Endothelial cell of umbilical vein (primary cell): Measurements from ENCODE around the gene SCAMP5. TPM values are rescaled to one million over a fixed set of nuclear protein-coding genes. Genes with fewer than 3 reads are reported as not detected.

Experiments used
- BruUV-seq: library from RNA; stranded (reverse); fragments of 400-500 nt; replicated peaks from 2 replicates; lab custom pipeline; 2021; lab: Mats Ljungman, UMichigan
- CTCF ChIA-PET: fragments of 300-600, 350-600 bp; sonication (Branson Sonifier 250); formaldehyde crosslinking; loops from one replicate; lab custom pipeline; 2021; ENCODE audit warnings: antibody characterized with exemption, inconsistent platforms; lab: Charles Lee
- POLR2A ChIA-PET: fragments of 300-600, 350-600 bp; sonication (Branson Sonifier 250); formaldehyde crosslinking; loops from one replicate; lab custom pipeline; 2021; ENCODE audit warnings: antibody characterized with exemption, inconsistent platforms; lab: Charles Lee
- DNase-seq: peaks from one replicate; pipeline ENCODE4 v3.0.0-alpha.2; 2011; ENCODE audit warnings: low read depth, low spot score
- FAIRE-seq: peaks from 2 replicates; lab custom pipeline; 2011; peaks lifted over from hg19 to GRCh38; lab: Jason Lieb, UNC
- H2AFZ ChIP-seq: 2 replicates; pipeline ENCODE4 v1.6.0; 2012; ENCODE audit warnings: low read depth, low read length, control low read depth, inconsistent platforms
- H3K27ac ChIP-seq: 2 replicates; pipeline ENCODE4 v1.5.1; 2011; ENCODE audit warnings: low read depth, mild to moderate bottlenecking, control low read depth, low read length, moderate library complexity; ENCODE audit not compliant: insufficient read depth
- H3K27me3 ChIP-seq, 2 experiments: 2 replicates each; pipeline versions ENCODE4 v1.6.0 to v1.6.1; 2011; ENCODE audit warnings: low read length in 2 of 2, mixed read lengths in 1 of 2; ENCODE audit not compliant: control insufficient read depth in 2 of 2, insufficient read depth in 2 of 2
- H3K36me3 ChIP-seq, 2 experiments: 2 replicates in 1 of 2; 3 replicates in 1 of 2; pipeline ENCODE4 v1.5.1; 2011; ENCODE audit warnings: low read length in 2 of 2, mild to moderate bottlenecking in 1 of 2, moderate library complexity in 1 of 2; ENCODE audit not compliant: control insufficient read depth in 2 of 2, insufficient read depth in 2 of 2; ENCODE audit errors: extremely low read depth in 1 of 2
- H3K4me1 ChIP-seq: 3 replicates; pipeline ENCODE4 v1.5.1; 2011; ENCODE audit warnings: mild to moderate bottlenecking, low read length; ENCODE audit not compliant: control insufficient read depth, insufficient read depth; ENCODE audit errors: extremely low read depth
- H3K4me2 ChIP-seq: 2 replicates; pipeline ENCODE4 v1.6.1; 2011; ENCODE audit warnings: low read length, control low read depth, mixed read lengths; ENCODE audit not compliant: insufficient read depth
- H3K4me3 ChIP-seq, 3 experiments: fragments of 200-600 bp in 1 of 3; sonication (generic), shearing (Covaris generic) in 1 of 3; replicated peaks in 1 of 3; 2 replicates each; pipeline ENCODE4 v1.5.1; 2011 to 2016; ENCODE audit warnings: control low read depth in 3 of 3, low read length in 3 of 3, mild to moderate bottlenecking in 2 of 3, inconsistent platforms in 1 of 3, low read depth in 1 of 3, moderate library complexity in 1 of 3; ENCODE audit not compliant: insufficient read depth in 1 of 3
- H3K79me2 ChIP-seq: 2 replicates; pipeline ENCODE4 v1.6.0; 2012; ENCODE audit warnings: low read length, inconsistent platforms; ENCODE audit not compliant: control insufficient read depth, insufficient read depth
- H3K9ac ChIP-seq: replicated peaks from 2 replicates; pipeline ENCODE3; 2011; ENCODE audit warnings: low read length, control low read depth; ENCODE audit not compliant: insufficient read depth; ENCODE audit errors: extremely low read depth
- H3K9me1 ChIP-seq: replicated peaks from 3 replicates; pipeline ENCODE4 v1.6.0; 2011; ENCODE audit warnings: mild to moderate bottlenecking, low read length; ENCODE audit not compliant: control insufficient read depth, insufficient read depth; ENCODE audit errors: extremely low read depth
- H3K9me3 ChIP-seq: replicated peaks from 2 replicates; pipeline ENCODE4 v1.5.1; 2012; ENCODE audit warnings: low read length, inconsistent platforms; ENCODE audit not compliant: control insufficient read depth, insufficient read depth
- H4K20me1 ChIP-seq: replicated peaks from 2 replicates; pipeline ENCODE3; 2011; ENCODE audit warnings: mild to moderate bottlenecking, low read length; ENCODE audit not compliant: control insufficient read depth, insufficient read depth; ENCODE audit errors: extremely low read depth
- CTCF ChIP-seq, 2 donors: IDR thresholded peaks; 1 replicate in 1 of 2; 2 replicates in 1 of 2; pipeline ENCODE4 v1.5.1; 2011; ENCODE audit warnings: low read length in 2 of 2, mild to moderate bottlenecking in 2 of 2, moderate library complexity in 2 of 2, control low read depth in 1 of 2, inconsistent platforms in 1 of 2, low read depth in 1 of 2; ENCODE audit not compliant: insufficient read depth in 1 of 2; ENCODE audit errors: extremely low read depth in 1 of 2
- EZH2 ChIP-seq: IDR thresholded peaks from 2 replicates; pipeline ENCODE4 v1.6.1; 2012; ENCODE audit warnings: borderline replicate concordance, low read depth, mild to moderate bottlenecking, moderate library complexity, low read length, inconsistent platforms; ENCODE audit not compliant: severe bottlenecking
- FOS ChIP-seq: IDR thresholded peaks from 2 replicates; pipeline ENCODE4 v1.6.1; 2011; ENCODE audit warnings: mild to moderate bottlenecking, low read length, moderate library complexity, borderline replicate concordance; ENCODE audit not compliant: insufficient read depth
- GATA2 ChIP-seq: IDR thresholded peaks from 2 replicates; pipeline ENCODE4 v1.7.0; 2011; ENCODE audit warnings: low read depth, mild to moderate bottlenecking, moderate library complexity, mixed read lengths, low read length; ENCODE audit not compliant: insufficient read length, insufficient read depth
- JUN ChIP-seq: IDR thresholded peaks from 2 replicates; pipeline ENCODE4 v1.6.1; 2011; ENCODE audit warnings: borderline replicate concordance, low read depth; ENCODE audit not compliant: insufficient read length, insufficient read depth
- MAX ChIP-seq: IDR thresholded peaks from 2 replicates; pipeline ENCODE4 v1.6.1; 2011; ENCODE audit not compliant: insufficient read depth, insufficient read length
- MYC ChIP-seq: IDR thresholded peaks from one replicate; pipeline ENCODE4 v1.6.1; 2011; ENCODE audit warnings: mild to moderate bottlenecking, low read depth, low read length
- POLR2A ChIP-seq: IDR thresholded peaks from 2 replicates; pipeline ENCODE4 v1.6.1; 2012; ENCODE audit warnings: low read depth, mild to moderate bottlenecking, control low read depth, low read length
- POLR2AphosphoS5 ChIP-seq: IDR thresholded peaks from 2 replicates; pipeline ENCODE4 v1.6.1; 2012; ENCODE audit warnings: low read depth, mild to moderate bottlenecking, control low read depth, low read length, moderate library complexity; ENCODE audit not compliant: insufficient read depth
- dilution Hi-C: fragments of 300-500 bp; cut with MboI; formaldehyde crosslinking; loops from one replicate; pipeline ENCODE4 v1.15.0; 2019; ENCODE audit warnings: low sequenced_read_pairs; ENCODE audit not compliant: extremely low pct_ligation_motif_present
- intact Hi-C: fragments of 100-400 bp; cut with micrococcal nuclease; formaldehyde crosslinking; loops from one replicate; pipeline ENCODE4 v1.10.0; 2022
- polyA plus RNA-seq, 4 experiments: library from polyadenylated mRNA; depleted of rRNA in 3 of 4; stranded (reverse) in 3 of 4; unstranded in 1 of 4; fragments of >200 nt; gene quantifications; 2 replicates each; pipeline versions ENCODE4 v1.2.1 to v1.2.3, GENCODE V29; 2011 to 2012; ENCODE audit warnings: missing spikeins in 1 of 4
- total RNA-seq: library from RNA; stranded (reverse); gene quantifications from 2 replicates; pipeline ENCODE4 v1.2.3, GENCODE V29; 2021

SCAMP5 gene
- total and polyA plus RNA-seq, 2 donors (not counting 3 experiments of a cell fraction or from before 2014, with no cell fraction given) = 1.9 to 6.2 TPM

DNA sequence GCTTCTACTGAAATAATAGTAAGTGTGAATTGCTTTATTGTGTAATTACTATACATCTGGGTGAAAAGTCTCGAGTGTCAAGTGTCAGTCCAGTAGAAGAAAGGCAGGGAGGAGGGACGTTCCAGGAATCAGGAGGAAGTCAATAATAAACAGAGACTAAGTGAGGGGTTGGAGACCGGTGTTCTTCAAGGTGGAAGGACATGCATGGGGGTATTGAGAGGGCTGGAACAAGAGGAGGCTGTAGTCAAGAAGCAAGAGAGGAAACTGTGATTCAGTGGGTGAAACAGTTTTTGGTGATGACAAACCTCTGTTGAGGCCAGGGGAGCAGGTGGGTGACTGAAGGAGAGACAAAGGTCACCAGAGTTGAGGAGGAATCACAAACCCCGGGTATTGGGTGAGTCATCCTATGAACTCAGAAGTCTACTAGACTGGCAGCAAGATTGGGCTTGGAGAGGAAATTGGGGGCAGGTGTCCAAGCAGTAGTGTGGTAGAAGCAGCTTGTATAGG lies 11.6 kb upstream of the SCAMP5 start:
- ChIA-PET POLR2A (no interaction called here), CTCF (no interaction called here)
- Histone ChIP-seq H3K9me3 (no peaks in the 10 kb centered on the region), H3K4me2 (no peak overlapping the region), H4K20me1 (no peaks in the 10 kb centered on the region), H3K36me3 (no peaks in the 10 kb centered on the region), H2AFZ (no peak overlapping the region), H3K27me3 (peaks cover 2 to 3% of the 10 kb centered on the region in 2 experiments), H3K27ac (no peak overlapping the region), H3K9me1 (no peaks in the 10 kb centered on the region), H3K4me1 (peaks cover 4% of the 10 kb centered on the region), H3K4me3 (no peak overlapping the region), H3K79me2 (no peaks in the 10 kb centered on the region), H3K9ac (no peak overlapping the region)
- DNase-seq = no peak
- no TSS peak for BruUV-seq
- TF ChIP-seq POLR2AphosphoS5 (no peak), GATA2 (no peak), EZH2 (no peak), MAX (no peak), JUN (peak; percentile 45), POLR2A (no peak), MYC (no peak), FOS (peak; percentile 74), CTCF (IDR thresholded peaks at IDR 0.05; ENCODE audit: extremely low read depth in 1 of 2, insufficient read depth in 1 of 2, low read depth in 1 of 2, low read length in 2 of 2) (no peak)
- dilution Hi-C loops = no loop called here
- FAIRE-seq = no peak
- intact Hi-C loops = no loop called here
